Liver (tissue), 9 donors: ENCODE measurements around the gene GCC1. TPM values are rescaled to one million over a fixed set of nuclear protein-coding genes. Genes with fewer than 3 reads are reported as not detected.

Source experiments
- DNase-seq: peaks from one replicate; pipeline ENCODE4 v3.0.0-alpha.2; 2017; ENCODE audit warnings: low spot score
- H3K27ac ChIP-seq, 2 donors: one replicate each; pipeline ENCODE4 v1.7.0; 2013; ENCODE audit warnings: inconsistent platforms in 2 of 2, low read length in 2 of 2, control low read depth in 1 of 2, low read depth in 1 of 2, mild to moderate bottlenecking in 1 of 2
- H3K27me3 ChIP-seq, 4 donors: one replicate each; pipeline versions ENCODE4 v1.6.1 to v1.7.0; 2013; ENCODE audit warnings: low read length in 3 of 4, inconsistent platforms in 1 of 4, mild to moderate bottlenecking in 1 of 4, moderate library complexity in 1 of 4; ENCODE audit not compliant: control insufficient read depth in 4 of 4, insufficient read depth in 4 of 4
- H3K36me3 ChIP-seq, 4 donors: one replicate each; pipeline versions ENCODE4 v1.6.1 to v1.7.0; 2013; ENCODE audit warnings: low read length in 3 of 4, mild to moderate bottlenecking in 3 of 4, low read depth in 1 of 4, moderate library complexity in 1 of 4; ENCODE audit not compliant: control insufficient read depth in 4 of 4, insufficient read depth in 3 of 4
- H3K4me1 ChIP-seq, 4 donors: one replicate each; pipeline versions ENCODE4 v1.6.1 to v1.7.0; 2013; ENCODE audit warnings: low read length in 3 of 4, mild to moderate bottlenecking in 3 of 4, moderate library complexity in 1 of 4; ENCODE audit not compliant: control insufficient read depth in 4 of 4, insufficient read depth in 4 of 4
- H3K4me3 ChIP-seq, 3 donors: one replicate each; pipeline versions ENCODE4 v1.6.1 to v1.7.0; 2013; ENCODE audit warnings: low read length in 3 of 3, control low read depth in 1 of 3, low read depth in 1 of 3, mild to moderate bottlenecking in 1 of 3
- H3K9ac ChIP-seq, 2 donors: one replicate each; pipeline ENCODE4 v1.7.0; 2013; ENCODE audit warnings: low read length in 2 of 2, mild to moderate bottlenecking in 2 of 2, moderate library complexity in 2 of 2, control low read depth in 1 of 2, low read depth in 1 of 2
- H3K9me3 ChIP-seq, 4 donors: one replicate each; pipeline versions ENCODE4 v1.6.1 to v1.7.0; 2013; ENCODE audit warnings: low read length in 3 of 4; ENCODE audit not compliant: control insufficient read depth in 4 of 4
- EGR1 ChIP-seq, 2 donors: IDR thresholded peaks; 2 replicates each; pipeline ENCODE4 v1.6.1; 2016 to 2018; ENCODE audit warnings: antibody characterized with exemption in 2 of 2, low read depth in 2 of 2
- FOXA1 ChIP-seq: IDR thresholded peaks from 2 replicates; pipeline ENCODE4 v1.6.1; 2016; ENCODE audit warnings: antibody characterized with exemption
- FOXA2 ChIP-seq: IDR thresholded peaks from 2 replicates; pipeline ENCODE4 v1.6.1; 2016; ENCODE audit warnings: antibody characterized with exemption
- GABPA ChIP-seq, 2 donors: IDR thresholded peaks in 1 of 2; conservative IDR thresholded peaks in 1 of 2; 2 replicates each; pipeline ENCODE4 v1.6.1; 2016; ENCODE audit warnings: antibody characterized with exemption in 2 of 2, mild to moderate bottlenecking in 1 of 2, moderate library complexity in 1 of 2
- HNF4A ChIP-seq, 2 donors: conservative IDR thresholded peaks; 2 replicates each; pipeline ENCODE4 v1.6.1; 2016; ENCODE audit warnings: antibody characterized with exemption in 2 of 2, mild to moderate bottlenecking in 2 of 2
- HNF4G ChIP-seq: IDR thresholded peaks from 2 replicates; pipeline ENCODE4 v1.6.1; 2016; ENCODE audit warnings: antibody characterized with exemption
- JUND ChIP-seq, 2 donors: IDR thresholded peaks; 2 replicates each; pipeline ENCODE4 v1.6.1; 2016; ENCODE audit warnings: antibody characterized with exemption in 2 of 2
- NR2F2 ChIP-seq: IDR thresholded peaks from 2 replicates; pipeline ENCODE4 v1.6.1; 2016; ENCODE audit warnings: antibody characterized with exemption
- RAD21 ChIP-seq, 2 donors: IDR thresholded peaks; 2 replicates each; pipeline ENCODE4 v1.6.1; 2016; ENCODE audit warnings: antibody characterized with exemption in 2 of 2, mild to moderate bottlenecking in 2 of 2
- RXRA ChIP-seq, 2 donors: IDR thresholded peaks; 2 replicates each; pipeline ENCODE4 v1.6.1; 2017 to 2018; ENCODE audit warnings: antibody characterized with exemption in 2 of 2, mild to moderate bottlenecking in 1 of 2
- SP1 ChIP-seq: IDR thresholded peaks from 2 replicates; pipeline ENCODE4 v1.6.1; 2018; ENCODE audit warnings: antibody characterized with exemption, mild to moderate bottlenecking
- TAF1 ChIP-seq: conservative IDR thresholded peaks from 2 replicates; pipeline ENCODE4 v1.6.1; 2016; ENCODE audit warnings: antibody characterized with exemption, mild to moderate bottlenecking
- YY1 ChIP-seq: IDR thresholded peaks from 2 replicates; pipeline ENCODE4 v1.6.1; 2016; ENCODE audit warnings: antibody characterized with exemption, mild to moderate bottlenecking
- WGBS: extraction: QIAGEN DNeasy Blood & Tissue Kit; methylation state at CpG from one replicate; pipeline ENCODE4 v1.1.7; 2013; 5-methylcytosine and 5-hydroxymethylcytosine counted together
- polyA plus RNA-seq, 2 donors: library from polyadenylated mRNA; stranded (reverse) in 1 of 2; unstranded in 1 of 2; fragments of 200-250 nt in 1 of 2; fragments of >200 nt in 1 of 2; fragmentation: Nextera tagmentation in 1 of 2; extraction: Ambion mirVana in 1 of 2; gene quantifications; one replicate each; pipeline versions ENCODE4 v1.2.1 to v1.2.3, GENCODE V29; 2013 to 2015
- total RNA-seq, 2 donors: library from RNA; depleted of rRNA; stranded (reverse); fragments of >200 nt; gene quantifications; one replicate each; pipeline ENCODE4 v1.2.3, GENCODE V29; 2014
- TF ChIP-seq, protein P1 (sequence below): fragments of 150-350 bp; IDR thresholded peaks from 2 replicates; pipeline ENCODE4 v1.5.1; 2017; ENCODE audit warnings: improper control_type of control experiment, low read depth, low read length; ENCODE audit not compliant: missing input control
- TF ChIP-seq, protein P2 (sequence below): IDR thresholded peaks from 2 replicates; pipeline ENCODE4 v1.6.1; 2016; ENCODE audit warnings: antibody characterized with exemption
- TF ChIP-seq, protein P3 (sequence below): IDR thresholded peaks from 2 replicates; pipeline ENCODE4 v1.6.1; 2016; ENCODE audit warnings: antibody characterized with exemption, mild to moderate bottlenecking
- TF ChIP-seq, protein P4 (sequence below): IDR thresholded peaks from 2 replicates; pipeline ENCODE4 v1.6.1; 2016; ENCODE audit warnings: antibody characterized with exemption
- donor health status: healthy.
- donor health status: healthy.
- donor health status: healthy.
- donor health status: healthy.
- donor health status: healthy.

Gene GCC1
- total and polyA plus RNA-seq, 4 donors = 4.6 to 16.1 (median 8.0) TPM

DNA sequence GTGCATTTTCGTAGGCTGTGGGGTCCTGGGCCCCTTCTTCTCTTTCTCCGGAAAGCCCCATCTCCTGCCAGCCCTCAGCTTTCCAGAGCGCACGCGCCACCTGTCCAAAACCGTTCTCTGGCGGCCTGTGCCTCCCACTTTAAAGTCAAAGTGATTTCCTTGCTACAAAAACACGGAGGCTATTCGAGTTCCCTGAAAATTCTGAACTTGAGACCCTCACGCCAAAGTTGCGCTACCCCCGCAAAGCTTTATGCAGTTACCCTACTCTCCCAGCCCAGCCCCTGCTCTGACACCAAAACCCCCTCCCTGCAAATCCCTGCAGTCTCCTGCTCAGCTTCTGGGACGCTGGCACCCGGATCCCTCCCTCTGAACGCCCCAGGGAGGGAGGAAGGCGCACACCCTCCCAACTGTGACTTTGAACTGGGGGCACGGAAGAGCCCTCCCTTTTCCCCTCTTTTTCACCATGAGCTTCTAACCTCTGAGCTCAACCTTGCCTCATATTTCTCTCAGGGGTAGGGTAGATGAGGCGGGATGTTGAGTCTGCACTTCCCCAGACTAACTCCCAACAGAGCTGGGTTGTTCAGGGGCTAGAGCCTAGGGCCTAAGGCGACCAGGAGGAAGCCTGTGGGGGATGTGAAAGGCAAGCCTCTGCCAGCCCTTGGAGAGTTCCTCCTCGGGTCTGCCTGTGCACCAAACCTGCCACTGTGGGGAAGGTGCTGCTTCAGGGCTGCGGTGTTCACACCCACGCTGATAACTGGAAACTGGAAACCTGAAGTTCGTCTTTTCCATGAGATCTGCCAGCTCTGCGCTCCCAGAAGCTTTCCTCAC, 35.2 kb upstream of the GCC1 start:
- TF ChIP-seq HNF4G (no peak), GABPA (IDR thresholded peaks at IDR 0.05 in 1 of 2, conservative IDR thresholded peaks at IDR 0.05 in 1 of 2) (no peak), FOXA1 (no peak), RAD21 (IDR thresholded peaks at IDR 0.05) (no peak), FOXA2 (no peak), SP1 (no peak), YY1 (no peak), JUND (IDR thresholded peaks at IDR 0.05) (no peak), NR2F2 (no peak)
- TF ChIP-seq, protein P1, sequence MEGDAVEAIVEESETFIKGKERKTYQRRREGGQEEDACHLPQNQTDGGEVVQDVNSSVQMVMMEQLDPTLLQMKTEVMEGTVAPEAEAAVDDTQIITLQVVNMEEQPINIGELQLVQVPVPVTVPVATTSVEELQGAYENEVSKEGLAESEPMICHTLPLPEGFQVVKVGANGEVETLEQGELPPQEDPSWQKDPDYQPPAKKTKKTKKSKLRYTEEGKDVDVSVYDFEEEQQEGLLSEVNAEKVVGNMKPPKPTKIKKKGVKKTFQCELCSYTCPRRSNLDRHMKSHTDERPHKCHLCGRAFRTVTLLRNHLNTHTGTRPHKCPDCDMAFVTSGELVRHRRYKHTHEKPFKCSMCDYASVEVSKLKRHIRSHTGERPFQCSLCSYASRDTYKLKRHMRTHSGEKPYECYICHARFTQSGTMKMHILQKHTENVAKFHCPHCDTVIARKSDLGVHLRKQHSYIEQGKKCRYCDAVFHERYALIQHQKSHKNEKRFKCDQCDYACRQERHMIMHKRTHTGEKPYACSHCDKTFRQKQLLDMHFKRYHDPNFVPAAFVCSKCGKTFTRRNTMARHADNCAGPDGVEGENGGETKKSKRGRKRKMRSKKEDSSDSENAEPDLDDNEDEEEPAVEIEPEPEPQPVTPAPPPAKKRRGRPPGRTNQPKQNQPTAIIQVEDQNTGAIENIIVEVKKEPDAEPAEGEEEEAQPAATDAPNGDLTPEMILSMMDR = no peak
- Histone ChIP-seq H3K27me3 (peaks cover 0 to 7% (median 3%) of the 10 kb centered on the region in 4 donors), H3K4me1 (peaks cover 0 to 5% (median 0%) of the 10 kb centered on the region in 4 donors), H3K4me3 (no peak overlapping the region), H3K27ac (no peak overlapping the region), H3K9me3 (no peaks in the 10 kb centered on the region), H3K9ac (no peak overlapping the region), H3K36me3 (no peaks in the 10 kb centered on the region)
- DNase-seq = no peak
- 5% methylated on average over 24 of the region's 24 CpGs for WGBS

DNA sequence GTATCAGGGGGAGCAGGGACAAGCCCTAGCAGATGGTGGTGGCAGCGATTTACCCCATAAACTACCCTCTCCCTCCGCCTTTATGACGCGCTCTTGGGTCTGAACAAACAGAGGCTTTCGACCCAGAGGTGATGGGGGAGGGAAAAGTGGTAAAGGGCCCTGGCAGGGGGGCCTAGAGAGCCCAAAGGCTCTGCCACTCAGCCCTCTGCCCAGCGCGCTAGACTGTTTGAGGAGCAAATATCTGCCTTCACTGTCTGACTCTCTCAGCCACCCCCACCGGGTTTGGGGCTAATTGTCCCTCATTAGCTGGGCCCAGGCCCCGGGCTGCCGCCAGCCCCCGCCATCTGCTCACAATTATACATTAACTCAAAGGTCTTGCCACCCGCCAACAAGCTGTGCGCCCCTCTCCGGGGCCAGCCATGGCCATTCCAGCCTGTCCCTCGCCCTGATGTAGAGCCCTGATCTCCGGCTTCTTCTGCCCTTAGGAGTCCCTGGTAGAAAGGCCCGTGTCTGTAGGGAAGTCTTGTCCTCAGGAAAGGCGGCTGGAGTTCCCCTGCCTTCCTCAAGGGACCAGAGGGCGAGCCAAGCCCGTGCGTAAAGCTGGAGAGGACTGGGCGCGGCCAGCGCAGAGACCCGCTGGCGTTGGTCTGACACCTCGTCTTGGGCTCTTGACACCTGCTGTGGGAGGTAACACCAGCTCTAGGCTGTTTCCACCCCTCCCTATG, 34.4 kb upstream of the GCC1 start:
- 8% methylated on average over 27 of the region's 27 CpGs for WGBS
- TF ChIP-seq, protein P2, sequence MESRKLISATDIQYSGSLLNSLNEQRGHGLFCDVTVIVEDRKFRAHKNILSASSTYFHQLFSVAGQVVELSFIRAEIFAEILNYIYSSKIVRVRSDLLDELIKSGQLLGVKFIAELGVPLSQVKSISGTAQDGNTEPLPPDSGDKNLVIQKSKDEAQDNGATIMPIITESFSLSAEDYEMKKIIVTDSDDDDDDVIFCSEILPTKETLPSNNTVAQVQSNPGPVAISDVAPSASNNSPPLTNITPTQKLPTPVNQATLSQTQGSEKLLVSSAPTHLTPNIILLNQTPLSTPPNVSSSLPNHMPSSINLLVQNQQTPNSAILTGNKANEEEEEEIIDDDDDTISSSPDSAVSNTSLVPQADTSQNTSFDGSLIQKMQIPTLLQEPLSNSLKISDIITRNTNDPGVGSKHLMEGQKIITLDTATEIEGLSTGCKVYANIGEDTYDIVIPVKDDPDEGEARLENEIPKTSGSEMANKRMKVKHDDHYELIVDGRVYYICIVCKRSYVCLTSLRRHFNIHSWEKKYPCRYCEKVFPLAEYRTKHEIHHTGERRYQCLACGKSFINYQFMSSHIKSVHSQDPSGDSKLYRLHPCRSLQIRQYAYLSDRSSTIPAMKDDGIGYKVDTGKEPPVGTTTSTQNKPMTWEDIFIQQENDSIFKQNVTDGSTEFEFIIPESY = no peak
- no peak for TF ChIP-seq HNF4A (conservative IDR thresholded peaks at IDR 0.05)
- TF ChIP-seq SP1 = no peak
- no peak for TF ChIP-seq RAD21 (IDR thresholded peaks at IDR 0.05)
- TF ChIP-seq TAF1 = no peak
- TF ChIP-seq YY1 = no peak
- no peak for TF ChIP-seq EGR1 (IDR thresholded peaks at IDR 0.05; ENCODE audit: low read depth in 2 of 2)
- TF ChIP-seq HNF4G = no peak
- TF ChIP-seq JUND (IDR thresholded peaks at IDR 0.05) = no peak
- TF ChIP-seq, protein P1 = no peak
- TF ChIP-seq, protein P3, sequence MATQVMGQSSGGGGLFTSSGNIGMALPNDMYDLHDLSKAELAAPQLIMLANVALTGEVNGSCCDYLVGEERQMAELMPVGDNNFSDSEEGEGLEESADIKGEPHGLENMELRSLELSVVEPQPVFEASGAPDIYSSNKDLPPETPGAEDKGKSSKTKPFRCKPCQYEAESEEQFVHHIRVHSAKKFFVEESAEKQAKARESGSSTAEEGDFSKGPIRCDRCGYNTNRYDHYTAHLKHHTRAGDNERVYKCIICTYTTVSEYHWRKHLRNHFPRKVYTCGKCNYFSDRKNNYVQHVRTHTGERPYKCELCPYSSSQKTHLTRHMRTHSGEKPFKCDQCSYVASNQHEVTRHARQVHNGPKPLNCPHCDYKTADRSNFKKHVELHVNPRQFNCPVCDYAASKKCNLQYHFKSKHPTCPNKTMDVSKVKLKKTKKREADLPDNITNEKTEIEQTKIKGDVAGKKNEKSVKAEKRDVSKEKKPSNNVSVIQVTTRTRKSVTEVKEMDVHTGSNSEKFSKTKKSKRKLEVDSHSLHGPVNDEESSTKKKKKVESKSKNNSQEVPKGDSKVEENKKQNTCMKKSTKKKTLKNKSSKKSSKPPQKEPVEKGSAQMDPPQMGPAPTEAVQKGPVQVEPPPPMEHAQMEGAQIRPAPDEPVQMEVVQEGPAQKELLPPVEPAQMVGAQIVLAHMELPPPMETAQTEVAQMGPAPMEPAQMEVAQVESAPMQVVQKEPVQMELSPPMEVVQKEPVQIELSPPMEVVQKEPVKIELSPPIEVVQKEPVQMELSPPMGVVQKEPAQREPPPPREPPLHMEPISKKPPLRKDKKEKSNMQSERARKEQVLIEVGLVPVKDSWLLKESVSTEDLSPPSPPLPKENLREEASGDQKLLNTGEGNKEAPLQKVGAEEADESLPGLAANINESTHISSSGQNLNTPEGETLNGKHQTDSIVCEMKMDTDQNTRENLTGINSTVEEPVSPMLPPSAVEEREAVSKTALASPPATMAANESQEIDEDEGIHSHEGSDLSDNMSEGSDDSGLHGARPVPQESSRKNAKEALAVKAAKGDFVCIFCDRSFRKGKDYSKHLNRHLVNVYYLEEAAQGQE = no peak
- TF ChIP-seq RXRA (IDR thresholded peaks at IDR 0.05) = no peak
- TF ChIP-seq FOXA2 = no peak
- no peak for TF ChIP-seq FOXA1
- TF ChIP-seq NR2F2 = no peak
- TF ChIP-seq, protein P4, sequence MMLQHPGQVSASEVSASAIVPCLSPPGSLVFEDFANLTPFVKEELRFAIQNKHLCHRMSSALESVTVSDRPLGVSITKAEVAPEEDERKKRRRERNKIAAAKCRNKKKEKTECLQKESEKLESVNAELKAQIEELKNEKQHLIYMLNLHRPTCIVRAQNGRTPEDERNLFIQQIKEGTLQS = no peak
- no peak overlapping the region for H3K27ac ChIP-seq
- peaks cover 0 to 5% (median 0%) of the 10 kb centered on the region in 4 donors for H3K4me1 ChIP-seq
- no peak overlapping the region for H3K4me3 ChIP-seq
- H3K9me3 ChIP-seq = no peaks in the 10 kb centered on the region
- H3K9ac ChIP-seq = no peak overlapping the region
- DNase-seq = no peak
- no peaks in the 10 kb centered on the region for H3K36me3 ChIP-seq
- H3K27me3 ChIP-seq = peaks cover 0 to 13% (median 3%) of the 10 kb centered on the region in 4 donors
